Keratinocyte (primary cell): ENCODE results near the gene DPH5. TPM values are rescaled to one million over a fixed set of nuclear protein-coding genes. Genes with fewer than 3 reads are reported as not detected.

Experiments
- DNase-seq: peaks from one replicate; pipeline ENCODE4 v3.0.0-alpha.2; 2011; ENCODE audit warnings: low read depth, missing footprints, low spot score
- FAIRE-seq: peaks from 2 replicates; lab custom pipeline; 2011; peaks lifted over from hg19 to GRCh38; lab: Jason Lieb, UNC
- H2AFZ ChIP-seq: 2 replicates; pipeline ENCODE4 v1.6.0; 2012; ENCODE audit warnings: low read length, control low read depth, inconsistent platforms; ENCODE audit not compliant: control insufficient read depth
- H3K27ac ChIP-seq: 2 replicates; pipeline ENCODE4 v1.5.1; 2011; ENCODE audit warnings: low read length; ENCODE audit not compliant: control insufficient read depth, insufficient read depth
- H3K27me3 ChIP-seq: 3 replicates; pipeline ENCODE4 v1.6.0; 2011; ENCODE audit warnings: low read length; ENCODE audit not compliant: control insufficient read depth, insufficient read depth; ENCODE audit errors: extremely low read depth
- H3K36me3 ChIP-seq, 2 experiments: 2 replicates in 1 of 2; 3 replicates in 1 of 2; pipeline ENCODE4 v1.5.1; 2011; ENCODE audit warnings: low read length in 2 of 2, mild to moderate bottlenecking in 1 of 2; ENCODE audit not compliant: control insufficient read depth in 2 of 2, insufficient read depth in 2 of 2; ENCODE audit errors: extremely low read depth in 1 of 2
- H3K4me1 ChIP-seq: 3 replicates; pipeline ENCODE4 v1.5.1; 2011; ENCODE audit warnings: low read length; ENCODE audit not compliant: control insufficient read depth, insufficient read depth; ENCODE audit errors: extremely low read depth
- H3K4me2 ChIP-seq: 3 replicates; pipeline ENCODE4 v1.6.0; 2011; ENCODE audit warnings: low read depth, low read length; ENCODE audit not compliant: control insufficient read depth, insufficient read depth; ENCODE audit errors: extremely low read depth
- H3K4me3 ChIP-seq, 3 experiments: fragments of 200-600 bp in 1 of 3; sonication (generic) in 1 of 3; 2 replicates in 2 of 3; 3 replicates in 1 of 3; pipeline ENCODE4 v1.5.1; 2011 to 2016; ENCODE audit warnings: low read length in 3 of 3, mild to moderate bottlenecking in 3 of 3, control low read depth in 2 of 3, inconsistent platforms in 1 of 3, low read depth in 1 of 3, mixed read lengths in 1 of 3, mixed run types in 1 of 3, moderate library complexity in 1 of 3; ENCODE audit not compliant: control insufficient read depth in 2 of 3, insufficient read depth in 2 of 3; ENCODE audit errors: extremely low read depth in 1 of 3
- H3K79me2 ChIP-seq: 2 replicates; pipeline ENCODE4 v1.6.0; 2012; ENCODE audit warnings: low read length; ENCODE audit not compliant: control insufficient read depth, insufficient read depth
- H3K9ac ChIP-seq: 3 replicates; pipeline ENCODE4 v1.6.0; 2011; ENCODE audit warnings: low read length; ENCODE audit not compliant: control insufficient read depth, insufficient read depth; ENCODE audit errors: extremely low read depth
- H3K9me1 ChIP-seq: 3 replicates; pipeline ENCODE4 v1.6.0; 2011; ENCODE audit warnings: low read length; ENCODE audit not compliant: control insufficient read depth, insufficient read depth; ENCODE audit errors: extremely low read depth
- H3K9me3 ChIP-seq: 2 replicates; pipeline ENCODE4 v1.5.1; 2012; ENCODE audit warnings: low read depth, low read length; ENCODE audit not compliant: control insufficient read depth
- H4K20me1 ChIP-seq: 3 replicates; pipeline ENCODE4 v1.6.0; 2011; ENCODE audit warnings: low read length; ENCODE audit not compliant: control insufficient read depth, insufficient read depth; ENCODE audit errors: extremely low read depth
- CTCF ChIP-seq, 3 experiments: IDR thresholded peaks in 1 of 3; conservative IDR thresholded peaks in 1 of 3; optimal IDR thresholded peaks in 1 of 3; 2 replicates in 2 of 3; 3 replicates in 1 of 3; pipeline versions ENCODE3 to v1.5.1; 2011; ENCODE audit warnings: low read length in 3 of 3, mild to moderate bottlenecking in 3 of 3, moderate library complexity in 2 of 3, control low read depth in 1 of 3, inconsistent platforms in 1 of 3; ENCODE audit not compliant: insufficient read depth in 2 of 3; ENCODE audit errors: extremely low read depth in 1 of 3
- EZH2 ChIP-seq: IDR thresholded peaks from one replicate; pipeline ENCODE4 v1.6.1; 2012; ENCODE audit warnings: inconsistent platforms, mild to moderate bottlenecking, low read length, moderate library complexity
- dilution Hi-C: fragments of 300-500 bp; cut with MboI; formaldehyde crosslinking; loops from one replicate; pipeline ENCODE4 v1.7.0; 2020; ENCODE audit warnings: low sequenced_read_pairs; ENCODE audit not compliant: extremely low pct_ligation_motif_present
- polyA plus RNA-seq, 5 experiments: library from polyadenylated mRNA; depleted of rRNA in 3 of 5; stranded (reverse) in 3 of 5; stranded (forward) in 1 of 5; unstranded in 1 of 5; fragments of >200 nt; gene quantifications; 1 replicate in 1 of 5; 2 replicates in 3 of 5; 3 replicates in 1 of 5; pipeline versions ENCODE4 v1.2.1 to v1.2.3, GENCODE V29; 2011 to 2012; ENCODE audit warnings: missing spikeins in 2 of 5, low read depth in 1 of 5, low replicate concordance in 1 of 5

The DPH5 gene
- polyA plus RNA-seq, 1 donor (not counting 4 experiments of a cell fraction or from before 2014, with no cell fraction given), result 98.0 TPM

GRCh38 chr1:101043776-101044175 is 18.2 kb upstream of the DPH5 start:
- no peak for FAIRE-seq
- H3K4me2 ChIP-seq, result no peak overlapping the region
- dilution Hi-C loops, result no loop called here

DNA sequence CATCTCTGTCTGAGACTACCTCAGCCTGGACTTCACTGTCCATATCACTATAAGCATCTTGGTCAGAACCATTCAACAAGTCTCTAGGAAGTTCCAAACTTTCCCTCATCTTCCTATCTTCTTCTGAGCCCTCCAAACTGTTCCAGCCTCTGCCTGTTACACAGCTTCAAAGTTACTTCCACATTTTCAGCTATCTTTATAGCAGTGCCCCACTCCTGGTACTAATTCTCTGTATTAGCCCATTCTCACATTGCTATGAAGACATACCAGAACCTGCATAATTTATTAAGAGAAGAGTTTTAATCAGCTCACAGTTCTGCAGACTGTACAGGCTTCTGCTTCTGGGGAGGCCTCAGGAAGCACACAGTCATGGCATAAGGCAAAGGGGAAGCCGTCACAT is 15.7 kb upstream of the DPH5 start:
- no peak for DNase-seq
- H3K36me3 ChIP-seq, result peaks cover 0 to 4% of the 10 kb centered on the region in 2 experiments

More at GRCh38 chr1:101043776-101044175, 18.2 kb upstream of the DPH5 start:
- peaks cover 0 to 3% of the 10 kb centered on the region in 2 experiments for H3K36me3 ChIP-seq
- no peak for DNase-seq
- H4K20me1 ChIP-seq, result no peaks in the 10 kb centered on the region
- peaks cover 8% of the 10 kb centered on the region for H3K9me3 ChIP-seq
- no peaks in the 10 kb centered on the region for H3K4me1 ChIP-seq
- no peaks in the 10 kb centered on the region for H3K27me3 ChIP-seq
- H3K9ac ChIP-seq, result no peak overlapping the region
- H3K9me1 ChIP-seq, result no peaks in the 10 kb centered on the region
- no peaks in the 10 kb centered on the region for H3K79me2 ChIP-seq
- H3K4me3 ChIP-seq, result no peak overlapping the region
- TF ChIP-seq CTCF (optimal IDR thresholded peaks at IDR 0.05 in 1 of 3, IDR thresholded peaks at IDR 0.05 in 1 of 3, conservative IDR thresholded peaks at IDR 0.05 in 1 of 3; ENCODE audit: extremely low read depth in 1 of 3, insufficient read depth in 2 of 3, low read length in 3 of 3) (peak in 1 of 3 experiments; percentile 13), EZH2 (no peak)
- no peak overlapping the region for H2AFZ ChIP-seq
- H3K27ac ChIP-seq, result no peak overlapping the region

More for the DNA sequence above, 15.7 kb upstream of the DPH5 start:
- H2AFZ ChIP-seq, result no peak overlapping the region
- H3K9me1 ChIP-seq, result no peaks in the 10 kb centered on the region
- H3K4me3 ChIP-seq, result no peak overlapping the region
- peaks cover 6% of the 10 kb centered on the region for H3K79me2 ChIP-seq
- no peak overlapping the region for H3K4me2 ChIP-seq
- peaks cover 8% of the 10 kb centered on the region for H3K9me3 ChIP-seq
- H3K9ac ChIP-seq, result no peak overlapping the region
- H4K20me1 ChIP-seq, result no peaks in the 10 kb centered on the region
- no peak overlapping the region for H3K27ac ChIP-seq
- dilution Hi-C loops, result no loop called here
- no peaks in the 10 kb centered on the region for H3K27me3 ChIP-seq
- no peak for TF ChIP-seq CTCF (optimal IDR thresholded peaks at IDR 0.05 in 1 of 3, IDR thresholded peaks at IDR 0.05 in 1 of 3, conservative IDR thresholded peaks at IDR 0.05 in 1 of 3; ENCODE audit: extremely low read depth in 1 of 3, insufficient read depth in 2 of 3, low read length in 3 of 3)
- no peak for TF ChIP-seq EZH2
- no peak for FAIRE-seq
- no peaks in the 10 kb centered on the region for H3K4me1 ChIP-seq
